ENCODE results near the gene ERAP2.
"Not testable (repeated sequence)": the region's sequence is repeated elsewhere in the genome, so short reads cannot be mapped to it uniquely, and the experiment has no call there.

Gene ERAP2

GRCh38 chr5:96876292-96876850 lies at the start of gene ERAP2:
Gene ERAP2 (plus strand): TSS chr5:96876500. CDS start chr5:96879686, 3,186 bp downstream.
- DNase-seq = peak in 1 of 2 experiments; percentile 45

- no peak for DNase-seq
These were observed 47.0 kb upstream of the ERAP2 start for GRCh38 chr5:96829297-96829696.

GRCh38 chr5:96834016-96834415 lies 42.3 kb upstream of the ERAP2 start:
- DNase-seq = no peak

- DNase-seq = no peak
These were observed 40.5 kb upstream of the ERAP2 start for GRCh38 chr5:96835791-96836191.

GRCh38 chr5:96836817-96837216 lies 39.5 kb upstream of the ERAP2 start:
- DNase-seq = no peak

GRCh38 chr5:96837303-96837702 lies 39.0 kb upstream of the ERAP2 start:
- no peak for DNase-seq

- no peak for DNase-seq
These were observed 37.9 kb upstream of the ERAP2 start for GRCh38 chr5:96838201-96839070.

- no peak for DNase-seq
These were observed 37.2 kb upstream of the ERAP2 start for GRCh38 chr5:96839071-96839592.

- DNase-seq = not testable (repeated sequence)
These were observed 34.4 kb upstream of the ERAP2 start for GRCh38 chr5:96841931-96842330.

GRCh38 chr5:96843140-96843539 lies 33.2 kb upstream of the ERAP2 start:
- DNase-seq = no peak

GRCh38 chr5:96844481-96844990 lies 31.8 kb upstream of the ERAP2 start:
- no peak for DNase-seq

- no peak for DNase-seq
These were observed 24.8 kb upstream of the ERAP2 start for GRCh38 chr5:96851312-96852062.

GRCh38 chr5:96852759-96853158 lies 23.5 kb upstream of the ERAP2 start:
- DNase-seq = no peak

GRCh38 chr5:96854067-96854466 lies 22.2 kb upstream of the ERAP2 start:
- DNase-seq = no peak

GRCh38 chr5:96855031-96855872 lies 21.0 kb upstream of the ERAP2 start:
- DNase-seq = no peak

GRCh38 chr5:96856371-96856770 lies 19.9 kb upstream of the ERAP2 start:
- no peak for DNase-seq

- DNase-seq = no peak
These were observed 18.8 kb upstream of the ERAP2 start for GRCh38 chr5:96857454-96857853.

GRCh38 chr5:96857924-96858323 lies 18.4 kb upstream of the ERAP2 start:
- no peak for DNase-seq

GRCh38 chr5:96859375-96859774 lies 16.9 kb upstream of the ERAP2 start:
- no peak for DNase-seq

- DNase-seq = no peak
These were observed 15.2 kb upstream of the ERAP2 start for GRCh38 chr5:96861076-96861475.

GRCh38 chr5:96863114-96863513 lies 13.2 kb upstream of the ERAP2 start:
- DNase-seq = no peak

- DNase-seq = no peak
These were observed 12.2 kb upstream of the ERAP2 start for GRCh38 chr5:96863949-96864584.

Measured in activated T-cell treated with anti-CD3 and anti-CD28 coated beads, Interleukin-2, amount 50 U/mL, for 48 hours (primary cell).